ENCODE data around the gene ERI3.

DNA sequence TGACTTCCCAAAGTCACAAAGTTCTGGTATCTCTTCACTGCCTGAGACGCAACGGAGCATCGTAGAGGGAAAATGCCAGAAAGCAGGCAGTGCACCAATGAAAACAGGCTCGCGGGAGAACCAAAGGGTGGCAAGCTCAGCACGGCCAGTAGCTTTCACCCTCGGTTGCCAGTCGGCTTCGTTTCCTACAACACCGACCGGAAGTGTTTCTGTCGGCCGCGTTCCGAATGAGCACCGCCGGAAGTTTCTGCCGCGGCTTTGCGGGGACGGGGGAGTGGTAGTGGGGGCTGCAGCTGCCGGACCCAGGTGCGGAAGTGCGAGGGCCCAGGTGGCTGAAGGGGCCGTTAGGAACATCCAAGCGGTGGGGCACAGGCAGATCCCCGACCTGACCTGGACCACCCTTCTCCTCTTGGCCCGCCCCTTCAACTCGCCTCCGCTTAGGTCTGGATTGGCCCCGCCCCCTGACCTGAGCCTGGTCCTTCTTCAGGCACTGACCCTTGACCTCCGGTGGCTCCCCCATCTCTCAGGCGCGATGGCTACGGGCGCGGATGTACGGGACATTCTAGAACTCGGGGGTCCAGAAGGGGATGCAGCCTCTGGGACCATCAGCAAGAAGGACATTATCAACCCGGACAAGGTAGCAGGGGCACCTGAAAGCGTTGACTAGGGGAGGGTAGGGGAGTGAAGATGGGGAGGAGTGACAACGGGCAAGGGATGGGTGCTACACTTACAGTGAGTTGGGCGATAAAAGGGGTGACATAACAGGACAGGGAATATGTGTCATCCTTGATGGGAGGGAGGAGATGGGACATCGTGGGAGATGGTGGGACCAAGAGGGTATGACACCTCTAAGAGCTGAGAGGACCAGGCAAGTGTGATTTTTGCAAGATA, 141.6 kb downstream of the ERI3 start, which contains the start of gene DMAP1:
- TF ChIP-seq, protein P1, sequence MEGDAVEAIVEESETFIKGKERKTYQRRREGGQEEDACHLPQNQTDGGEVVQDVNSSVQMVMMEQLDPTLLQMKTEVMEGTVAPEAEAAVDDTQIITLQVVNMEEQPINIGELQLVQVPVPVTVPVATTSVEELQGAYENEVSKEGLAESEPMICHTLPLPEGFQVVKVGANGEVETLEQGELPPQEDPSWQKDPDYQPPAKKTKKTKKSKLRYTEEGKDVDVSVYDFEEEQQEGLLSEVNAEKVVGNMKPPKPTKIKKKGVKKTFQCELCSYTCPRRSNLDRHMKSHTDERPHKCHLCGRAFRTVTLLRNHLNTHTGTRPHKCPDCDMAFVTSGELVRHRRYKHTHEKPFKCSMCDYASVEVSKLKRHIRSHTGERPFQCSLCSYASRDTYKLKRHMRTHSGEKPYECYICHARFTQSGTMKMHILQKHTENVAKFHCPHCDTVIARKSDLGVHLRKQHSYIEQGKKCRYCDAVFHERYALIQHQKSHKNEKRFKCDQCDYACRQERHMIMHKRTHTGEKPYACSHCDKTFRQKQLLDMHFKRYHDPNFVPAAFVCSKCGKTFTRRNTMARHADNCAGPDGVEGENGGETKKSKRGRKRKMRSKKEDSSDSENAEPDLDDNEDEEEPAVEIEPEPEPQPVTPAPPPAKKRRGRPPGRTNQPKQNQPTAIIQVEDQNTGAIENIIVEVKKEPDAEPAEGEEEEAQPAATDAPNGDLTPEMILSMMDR (IDR thresholded peaks at IDR 0.05; ENCODE audit: insufficient read depth, low read length, poor library complexity, severe bottlenecking), result no peak
- TF ChIP-seq EZH2phosphoT487 (conservative IDR thresholded peaks at IDR 0.05; ENCODE audit: low read length), result no peak

Measured in SU-DHL-6 (cell line).